ENCODE measurements around the gene VWA8.
"Not testable (repeated sequence)": the region's sequence is repeated elsewhere in the genome, so short reads cannot be mapped to it uniquely, and the experiment has no call there.

VWA8 gene

GRCh38 chr13:41919741-41920487 lies 41.0 kb downstream of the VWA8 start:
- no peak for DNase-seq

- DNase-seq: no peak
Observed at GRCh38 chr13:41919031-41919740, 41.7 kb downstream of the VWA8 start.

GRCh38 chr13:41917641-41918040 lies 43.3 kb downstream of the VWA8 start:
- no peak for DNase-seq

DNA sequence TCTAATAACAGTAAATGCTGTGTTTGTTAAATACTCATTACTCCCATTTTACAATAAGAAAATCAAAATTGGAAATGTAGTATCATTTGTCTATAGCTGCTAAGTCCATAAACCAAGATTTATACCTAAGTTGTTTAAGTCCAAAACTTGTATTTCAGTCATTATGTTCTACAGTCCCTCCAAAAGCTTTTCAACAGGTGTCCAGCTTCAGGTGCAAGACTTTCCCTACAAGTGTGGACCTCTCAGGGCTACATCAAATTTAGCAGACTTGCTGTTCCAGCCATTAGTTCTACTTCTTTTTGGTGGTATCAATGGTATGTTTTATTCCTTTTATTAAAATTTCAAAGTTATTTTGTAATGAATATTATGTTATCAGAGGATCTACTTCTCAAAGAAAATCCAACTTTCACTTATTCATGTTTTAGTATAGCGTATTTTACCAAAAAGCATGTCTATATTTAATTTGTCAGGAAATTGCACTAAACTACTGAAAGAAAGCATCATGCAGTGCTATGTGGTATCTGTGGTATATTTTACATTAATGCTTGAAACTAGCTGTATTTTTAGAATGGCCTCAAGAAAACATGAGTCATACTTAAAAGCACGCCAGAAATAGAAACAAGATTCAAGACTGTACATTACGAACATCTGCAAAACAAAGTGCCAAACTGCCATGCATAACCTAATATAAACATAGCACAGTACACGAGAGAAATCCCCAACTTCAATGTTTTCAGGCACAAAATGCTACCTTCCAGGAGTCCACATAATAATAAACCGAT lies 44.5 kb downstream of the VWA8 start:
- no peak for DNase-seq

DNA sequence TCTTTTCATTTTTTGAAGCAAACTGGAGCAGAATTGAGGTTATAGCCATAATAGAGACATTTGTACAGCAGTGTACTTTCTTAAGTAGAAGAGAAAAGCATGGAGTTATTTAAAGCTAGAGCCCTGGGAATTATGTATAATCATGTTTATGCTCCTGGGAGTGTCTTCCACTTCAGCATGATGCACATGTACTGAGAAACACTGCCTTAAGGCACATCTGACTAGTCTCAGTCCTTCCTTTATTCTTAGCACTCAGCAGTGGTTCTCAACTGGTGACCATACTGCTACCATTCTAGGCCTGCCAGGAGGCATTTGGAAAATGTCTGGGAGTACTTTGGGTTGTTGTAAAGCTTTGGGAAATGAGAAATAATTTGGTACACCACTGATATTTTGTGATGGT lies 45.8 kb downstream of the VWA8 start:
- no peak for DNase-seq

DNA sequence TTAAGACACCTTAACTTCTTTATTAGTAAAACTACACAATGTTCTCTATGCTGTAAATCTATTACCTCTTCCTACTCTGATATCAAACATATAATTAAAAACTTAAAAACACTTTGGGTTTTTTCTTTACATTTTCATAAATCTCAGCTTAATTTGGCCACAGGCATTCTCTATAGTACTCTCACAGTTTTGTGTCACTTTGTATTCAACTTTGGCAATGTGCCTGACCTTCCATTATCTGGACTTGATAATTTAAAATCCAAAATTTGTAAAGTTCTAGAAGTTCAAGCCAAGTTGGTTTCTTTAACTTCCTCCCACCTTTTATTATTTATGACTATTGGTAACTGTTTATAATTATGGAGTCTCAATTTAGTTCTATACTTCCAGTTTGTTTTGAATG lies 46.4 kb downstream of the VWA8 start:
- DNase-seq: no peak

GRCh38 chr13:41909506-41909905 lies 51.4 kb downstream of the VWA8 start:
- DNase-seq: no peak

GRCh38 chr13:41905600-41906254 lies 55.2 kb downstream of the VWA8 start:
- no peak for DNase-seq

- DNase-seq: no peak
Observed at GRCh38 chr13:41900918-41901317, 60.0 kb downstream of the VWA8 start.

GRCh38 chr13:41898411-41898810 lies 62.5 kb downstream of the VWA8 start:
- DNase-seq: not testable (repeated sequence)

DNA sequence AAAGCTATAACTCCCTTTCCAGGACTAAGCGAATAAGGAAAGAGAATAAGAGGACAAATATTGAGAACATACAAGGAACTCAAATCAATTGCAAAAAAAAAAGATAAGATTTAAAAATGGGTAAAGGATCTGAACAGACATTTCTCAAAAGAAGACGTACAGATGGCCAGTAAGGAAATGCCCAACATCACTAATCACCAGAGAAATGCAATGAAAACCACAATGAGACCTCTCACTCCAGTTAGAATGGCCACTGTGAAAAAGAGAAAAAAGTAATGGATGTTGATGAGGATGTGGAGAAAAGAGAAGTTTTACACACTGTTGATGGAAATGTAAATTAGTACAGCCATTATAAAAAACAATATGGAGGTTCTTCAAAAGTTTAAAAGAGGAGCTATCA lies 63.8 kb downstream of the VWA8 start:
- DNase-seq: no peak

GRCh38 chr13:41895478-41895877 lies 65.4 kb downstream of the VWA8 start:
- DNase-seq: no peak

DNA sequence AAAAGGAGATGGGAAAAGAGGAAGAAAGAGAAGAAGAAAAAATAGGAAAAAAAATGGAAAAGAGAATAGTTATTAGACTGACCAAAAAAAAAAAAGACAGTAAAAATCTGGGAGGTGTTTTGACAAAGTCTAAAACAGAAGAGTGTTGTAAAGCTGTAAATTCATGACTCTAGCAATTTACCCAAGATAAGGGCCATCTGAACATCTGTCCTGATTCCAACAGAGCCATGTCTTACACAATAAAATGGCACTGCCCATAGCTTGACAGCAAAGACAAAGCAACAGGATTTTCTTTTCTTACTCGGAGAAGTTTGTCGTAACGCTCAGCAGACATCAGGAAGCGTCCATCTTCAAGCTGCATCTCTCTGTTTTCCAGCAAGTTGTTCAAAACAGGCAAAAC lies 69.8 kb downstream of the VWA8 start:
- no peak for DNase-seq

DNA sequence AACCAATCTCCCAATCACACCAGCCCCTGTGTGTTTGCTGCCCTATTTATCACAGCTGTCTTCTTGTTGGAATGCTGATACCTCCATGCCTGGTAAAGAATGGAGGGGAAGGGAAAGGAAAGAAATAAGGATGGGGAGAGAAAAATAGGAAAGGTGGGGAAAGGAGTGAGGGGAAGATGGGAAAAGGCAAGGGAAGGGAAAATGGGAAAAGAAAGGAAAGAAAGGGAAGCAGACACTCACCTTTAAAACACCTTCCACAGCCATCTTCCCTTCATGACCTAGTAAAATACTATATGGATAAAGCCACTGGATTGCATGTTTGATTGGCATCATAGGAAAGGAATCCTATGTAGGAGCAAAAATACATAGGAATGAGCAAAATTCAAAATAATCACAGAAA lies 77.8 kb downstream of the VWA8 start:
- no peak for DNase-seq

GRCh38 chr13:41881890-41882289 lies 79.0 kb downstream of the VWA8 start:
- not testable (repeated sequence) for DNase-seq

- DNase-seq: no peak
Observed at GRCh38 chr13:41880966-41881365, 79.9 kb downstream of the VWA8 start.

- no peak for DNase-seq
Observed at GRCh38 chr13:41864658-41865057, 96.3 kb downstream of the VWA8 start.

- not testable (repeated sequence) for DNase-seq
Observed at GRCh38 chr13:41862659-41863058, 98.2 kb downstream of the VWA8 start.

- no peak for DNase-seq
Observed at GRCh38 chr13:41859565-41859964, 101.3 kb downstream of the VWA8 start.

DNA sequence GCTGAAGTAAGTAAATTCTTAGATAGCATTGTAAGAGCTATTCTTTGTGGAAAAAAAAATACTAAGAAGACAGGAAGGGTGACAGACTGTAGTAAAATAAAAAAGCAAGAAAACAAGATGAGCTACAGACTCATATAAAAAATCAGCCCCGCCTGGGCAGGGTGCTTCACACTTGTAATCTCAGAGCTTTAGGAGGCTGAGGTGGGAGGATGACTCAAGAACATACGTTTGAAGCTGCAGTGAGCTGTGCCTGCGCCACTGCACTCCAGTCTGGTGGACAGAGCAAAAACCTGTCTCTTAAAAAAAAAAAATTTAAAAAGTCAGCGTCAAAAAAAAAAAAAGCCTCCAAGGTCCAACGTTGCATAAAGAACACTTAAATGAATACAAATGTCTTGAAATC lies 102.1 kb downstream of the VWA8 start:
- no peak for DNase-seq

DNA sequence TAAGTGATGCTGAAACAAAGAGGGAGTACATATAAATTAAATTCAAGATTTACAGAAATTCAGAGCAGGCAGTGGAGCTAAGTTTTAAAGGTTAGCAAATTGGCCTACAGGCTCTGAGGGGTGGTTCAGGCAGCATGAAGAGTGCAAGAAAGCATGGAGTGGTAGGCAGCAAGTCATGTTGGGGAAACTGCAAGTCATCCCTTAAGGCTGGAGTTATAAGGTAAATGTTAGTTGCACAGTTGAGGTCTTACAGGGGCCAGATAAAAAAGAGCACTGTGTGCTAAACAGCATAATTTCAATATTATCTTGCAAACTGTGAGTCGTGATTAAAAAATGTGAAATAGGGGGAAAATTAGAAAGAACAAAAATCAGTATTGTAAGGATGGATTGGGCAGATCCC lies 106.2 kb downstream of the VWA8 start:
- DNase-seq: no peak

GRCh38 chr13:41851351-41851750 lies 109.6 kb downstream of the VWA8 start:
- no peak for DNase-seq

Measured in retina (tissue), 1 donor.